ENCODE results near the gene ABCA13. TPM values are rescaled to one million over a fixed set of nuclear protein-coding genes. Genes with fewer than 3 reads are reported as not detected.

Gene ABCA13
- total and polyA plus RNA-seq, 2 donors: 0.22 to 2.0 TPM

DNA sequence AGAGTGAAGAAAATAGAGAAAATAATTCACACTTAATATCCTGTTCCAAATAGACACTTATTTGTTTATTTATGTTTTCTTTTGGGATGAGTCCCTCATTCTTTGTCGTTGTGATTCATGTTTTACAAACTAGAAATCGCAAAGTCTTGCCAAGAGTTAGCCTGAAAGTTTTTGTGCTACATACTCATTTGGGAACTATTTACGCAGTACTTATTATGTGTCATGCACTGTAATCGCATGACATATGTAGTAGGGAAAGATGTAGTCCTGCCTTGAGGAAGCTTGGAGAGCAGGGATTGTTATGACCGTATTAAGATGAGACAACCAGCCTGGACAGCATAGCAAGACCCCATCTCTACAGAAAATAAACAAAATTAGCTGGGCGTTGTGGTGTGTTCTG lies 189.3 kb downstream of the ABCA13 start:
- no peak for DNase-seq (ENCODE audit: extremely low spot score)
- H3K27ac ChIP-seq (ENCODE audit: low read depth): no peak overlapping the region
- no peaks in the 10 kb centered on the region for H3K36me3 ChIP-seq (ENCODE audit: insufficient read depth)
- no peaks in the 10 kb centered on the region for H3K4me1 ChIP-seq (ENCODE audit: insufficient read depth)
- no peak overlapping the region for H3K4me3 ChIP-seq (ENCODE audit: low read depth, low read length)
- 67% methylated on average over 6 of the region's 6 CpGs for WGBS

DNA sequence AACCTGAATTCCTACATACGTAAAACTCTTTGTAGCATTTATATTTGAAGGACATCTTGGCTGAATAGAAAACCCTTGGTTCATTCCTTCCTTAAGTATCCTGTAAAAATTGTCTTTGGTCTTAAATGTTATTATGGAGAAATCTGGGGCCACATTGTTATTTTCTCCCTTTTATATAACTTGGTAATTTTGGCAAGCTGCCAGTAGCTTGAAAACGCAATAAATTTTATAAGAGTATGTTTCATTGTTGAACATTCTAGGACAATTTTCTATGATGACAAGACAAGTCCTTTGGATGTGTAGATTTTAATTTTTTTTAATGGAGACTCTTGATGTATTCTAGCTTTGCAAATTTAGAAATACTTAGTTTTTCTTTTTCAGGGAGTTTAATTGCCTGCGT lies 191.9 kb downstream of the ABCA13 start:
- no peaks in the 10 kb centered on the region for H3K4me1 ChIP-seq (ENCODE audit: insufficient read depth)
- H3K36me3 ChIP-seq (ENCODE audit: insufficient read depth): no peaks in the 10 kb centered on the region
- WGBS: 30% methylated on average over 3 of the region's 3 CpGs
- no peak overlapping the region for H3K27ac ChIP-seq (ENCODE audit: low read depth)
- no peak overlapping the region for H3K4me3 ChIP-seq (ENCODE audit: low read depth, low read length)
- no peak for DNase-seq (ENCODE audit: extremely low spot score)

GRCh38 chr7:48365010-48365409 lies 193.8 kb downstream of the ABCA13 start:
- no peaks in the 10 kb centered on the region for H3K4me1 ChIP-seq (ENCODE audit: insufficient read depth)
- H3K36me3 ChIP-seq (ENCODE audit: insufficient read depth): no peaks in the 10 kb centered on the region
- H3K27ac ChIP-seq (ENCODE audit: low read depth): no peak overlapping the region
- no peak for DNase-seq (ENCODE audit: extremely low spot score)
- no peak overlapping the region for H3K4me3 ChIP-seq (ENCODE audit: low read depth, low read length)
- 51% methylated on average over 2 of the region's 2 CpGs for WGBS

- H3K4me1 ChIP-seq (ENCODE audit: insufficient read depth): no peaks in the 10 kb centered on the region
- no peaks in the 10 kb centered on the region for H3K36me3 ChIP-seq (ENCODE audit: insufficient read depth)
- no peak for DNase-seq (ENCODE audit: extremely low spot score)
- H3K27ac ChIP-seq (ENCODE audit: low read depth): no peak overlapping the region
- no peak overlapping the region for H3K4me3 ChIP-seq (ENCODE audit: low read depth, low read length)
- WGBS: 80% methylated on average over 4 of the region's 4 CpGs
Observed at GRCh38 chr7:48366096-48366495, 194.8 kb downstream of the ABCA13 start.

DNA sequence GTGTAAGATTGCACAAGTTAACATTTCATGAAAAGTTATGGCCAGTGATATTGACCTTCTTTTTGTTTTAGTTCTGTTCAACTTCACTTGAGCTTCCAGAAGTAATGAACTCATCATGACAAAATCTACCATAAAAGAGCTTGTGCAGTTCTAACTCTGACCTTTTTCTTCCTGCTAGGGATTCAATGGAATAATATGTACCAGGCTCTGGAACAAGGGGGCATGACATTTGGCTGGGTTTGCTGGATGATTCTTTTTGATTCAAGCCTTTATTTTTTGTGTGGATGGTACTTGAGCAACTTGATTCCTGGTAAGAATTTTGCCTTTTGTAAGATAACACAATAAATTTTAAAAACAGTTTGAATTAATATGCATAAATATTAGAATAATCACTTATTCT lies 205.0 kb downstream of the ABCA13 start:
- no peak overlapping the region for H3K4me3 ChIP-seq (ENCODE audit: low read depth, low read length)
- no peak for DNase-seq (ENCODE audit: extremely low spot score)
- no peaks in the 10 kb centered on the region for H3K36me3 ChIP-seq (ENCODE audit: insufficient read depth)
- no peak overlapping the region for H3K27ac ChIP-seq (ENCODE audit: low read depth)
- H3K4me1 ChIP-seq (ENCODE audit: insufficient read depth): no peaks in the 10 kb centered on the region

DNA sequence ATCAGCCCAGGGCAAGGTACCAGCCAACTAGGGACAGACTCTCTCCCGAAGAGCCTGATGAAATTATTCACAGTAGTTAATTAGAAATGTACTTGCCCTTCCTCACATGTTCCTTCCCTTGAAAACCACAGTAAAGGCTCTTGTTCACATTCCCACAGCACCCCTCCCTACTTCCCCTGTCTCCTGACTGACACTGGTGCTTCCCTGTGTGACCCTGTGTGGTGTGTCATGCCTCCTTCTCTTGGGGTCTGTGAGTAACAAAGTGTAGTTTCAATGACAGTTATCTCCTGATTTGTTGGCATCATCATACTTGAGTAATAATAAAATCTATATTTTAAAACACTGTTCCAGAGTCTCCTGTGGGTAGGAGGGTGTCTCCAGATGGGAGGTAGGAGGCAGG lies 209.7 kb downstream of the ABCA13 start:
- no peaks in the 10 kb centered on the region for H3K4me1 ChIP-seq (ENCODE audit: insufficient read depth)
- no peaks in the 10 kb centered on the region for H3K36me3 ChIP-seq (ENCODE audit: insufficient read depth)
- H3K27ac ChIP-seq (ENCODE audit: low read depth): no peak overlapping the region
- no peak overlapping the region for H3K4me3 ChIP-seq (ENCODE audit: low read depth, low read length)
- no peak for DNase-seq (ENCODE audit: extremely low spot score)
- 80% methylated on average over 1 of the region's 1 CpG for WGBS

DNA sequence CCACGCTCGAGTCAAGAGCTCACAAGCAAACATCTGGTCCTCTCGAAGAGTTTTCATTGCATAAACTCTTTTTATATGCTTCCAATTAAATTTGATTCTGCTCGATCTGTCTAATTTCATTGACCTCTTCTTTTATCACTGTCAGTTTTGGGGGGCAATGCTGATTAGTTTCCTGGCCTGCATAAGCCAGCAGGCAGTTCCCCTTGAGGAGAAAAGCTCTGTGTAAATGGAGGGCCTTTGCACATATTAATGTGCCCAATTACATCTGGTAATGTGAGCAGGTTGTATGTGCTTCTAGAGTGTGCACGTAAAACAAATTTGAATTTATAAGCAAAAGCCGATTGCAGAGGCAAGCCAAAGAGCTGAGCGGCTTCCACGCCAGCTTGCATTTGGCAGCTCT lies 210.3 kb downstream of the ABCA13 start:
- Histone ChIP-seq H3K4me3 (ENCODE audit: low read depth, low read length) (no peak overlapping the region), H3K4me1 (ENCODE audit: insufficient read depth) (no peaks in the 10 kb centered on the region), H3K36me3 (ENCODE audit: insufficient read depth) (no peaks in the 10 kb centered on the region), H3K27ac (ENCODE audit: low read depth) (no peak overlapping the region)
- no peak for DNase-seq (ENCODE audit: extremely low spot score)
- 75% methylated on average over 8 of the region's 8 CpGs for WGBS

DNA sequence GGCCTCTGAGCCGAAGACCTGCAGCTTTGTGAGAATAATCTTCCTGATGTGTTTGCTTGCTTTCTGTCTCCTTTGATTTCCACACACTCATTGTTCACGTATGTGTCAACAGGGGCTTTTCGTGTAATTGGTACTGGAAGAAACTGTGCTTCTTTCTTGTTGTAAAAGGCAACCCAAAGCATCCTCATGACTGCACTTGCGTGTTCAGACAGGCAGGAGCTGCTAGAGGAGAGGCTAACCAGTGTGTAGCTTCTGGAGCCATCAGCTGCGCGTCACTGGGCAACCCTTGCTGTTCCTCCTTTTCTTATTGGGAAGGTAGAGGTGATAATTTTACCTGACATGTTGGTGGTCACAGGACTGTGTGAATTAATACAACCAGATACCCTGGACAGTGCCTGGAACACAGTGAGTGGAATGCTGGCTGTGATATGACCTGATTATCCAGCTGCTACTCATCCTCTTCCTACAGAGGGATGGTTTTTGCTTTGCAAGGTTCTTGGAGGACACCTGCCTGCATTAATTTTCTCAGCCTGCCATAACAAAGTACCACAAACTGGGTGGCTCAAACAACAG lies 213.0 kb downstream of the ABCA13 start:
- no peak overlapping the region for H3K27ac ChIP-seq (ENCODE audit: low read depth)
- DNase-seq (ENCODE audit: extremely low spot score): no peak
- H3K4me1 ChIP-seq (ENCODE audit: insufficient read depth): no peaks in the 10 kb centered on the region
- H3K4me3 ChIP-seq (ENCODE audit: low read depth, low read length): no peak overlapping the region
- H3K36me3 ChIP-seq (ENCODE audit: insufficient read depth): no peaks in the 10 kb centered on the region
- WGBS: 74% methylated on average over 6 of the region's 6 CpGs

GRCh38 chr7:48387932-48388331 lies 216.7 kb downstream of the ABCA13 start:
- no peaks in the 10 kb centered on the region for H3K36me3 ChIP-seq (ENCODE audit: insufficient read depth)
- no peak for DNase-seq (ENCODE audit: extremely low spot score)
- no peaks in the 10 kb centered on the region for H3K4me1 ChIP-seq (ENCODE audit: insufficient read depth)
- H3K4me3 ChIP-seq (ENCODE audit: low read depth, low read length): no peak overlapping the region
- 89% methylated on average over 2 of the region's 2 CpGs for WGBS
- no peak overlapping the region for H3K27ac ChIP-seq (ENCODE audit: low read depth)

- 77% methylated on average over 4 of the region's 4 CpGs for WGBS
- H3K4me1 ChIP-seq (ENCODE audit: insufficient read depth): no peaks in the 10 kb centered on the region
- H3K4me3 ChIP-seq (ENCODE audit: low read depth, low read length): no peak overlapping the region
- no peak overlapping the region for H3K27ac ChIP-seq (ENCODE audit: low read depth)
- H3K36me3 ChIP-seq (ENCODE audit: insufficient read depth): no peaks in the 10 kb centered on the region
- no peak for DNase-seq (ENCODE audit: extremely low spot score)
Observed at GRCh38 chr7:48388911-48389310, 217.7 kb downstream of the ABCA13 start.

- Histone ChIP-seq H3K4me3 (ENCODE audit: low read depth, low read length) (no peak overlapping the region), H3K36me3 (ENCODE audit: insufficient read depth) (no peaks in the 10 kb centered on the region), H3K27ac (ENCODE audit: low read depth) (no peak overlapping the region), H3K4me1 (ENCODE audit: insufficient read depth) (no peaks in the 10 kb centered on the region)
- WGBS: 46% methylated on average over 2 of the region's 2 CpGs
- DNase-seq (ENCODE audit: extremely low spot score): no peak
Observed at GRCh38 chr7:48389977-48390376, 218.7 kb downstream of the ABCA13 start.

- 64% methylated on average over 6 of the region's 6 CpGs for WGBS
- no peak for DNase-seq (ENCODE audit: extremely low spot score)
- no peaks in the 10 kb centered on the region for H3K36me3 ChIP-seq (ENCODE audit: insufficient read depth)
- H3K4me1 ChIP-seq (ENCODE audit: insufficient read depth): no peaks in the 10 kb centered on the region
- no peak overlapping the region for H3K27ac ChIP-seq (ENCODE audit: low read depth)
- H3K4me3 ChIP-seq (ENCODE audit: low read depth, low read length): no peak overlapping the region
Observed at GRCh38 chr7:48390388-48391327, 219.4 kb downstream of the ABCA13 start.

- WGBS: 88% methylated on average over 2 of the region's 2 CpGs
Observed at GRCh38 chr7:48398191-48398590, 226.9 kb downstream of the ABCA13 start.

GRCh38 chr7:48402721-48403120 lies 231.5 kb downstream of the ABCA13 start:
- no peak for DNase-seq (ENCODE audit: extremely low spot score)
- Histone ChIP-seq H3K4me1 (ENCODE audit: insufficient read depth) (no peaks in the 10 kb centered on the region), H3K4me3 (ENCODE audit: low read depth, low read length) (no peak overlapping the region), H3K27ac (ENCODE audit: low read depth) (no peak overlapping the region), H3K36me3 (ENCODE audit: insufficient read depth) (no peaks in the 10 kb centered on the region)
- 64% methylated on average over 1 of the region's 1 CpG for WGBS

More at GRCh38 chr7:48398191-48398590, 226.9 kb downstream of the ABCA13 start:
- Histone ChIP-seq H3K4me1 (ENCODE audit: insufficient read depth) (no peaks in the 10 kb centered on the region), H3K36me3 (ENCODE audit: insufficient read depth) (no peaks in the 10 kb centered on the region), H3K4me3 (ENCODE audit: low read depth, low read length) (no peak overlapping the region), H3K27ac (ENCODE audit: low read depth) (no peak overlapping the region)
- no peak for DNase-seq (ENCODE audit: extremely low spot score)
